ENCODE results near the gene ZBTB11.

- no peak for TF ChIP-seq CTCF (IDR thresholded peaks at IDR 0.05)
- no peak for TF ChIP-seq POLR2A (IDR thresholded peaks at IDR 0.05)
- no peak for TF ChIP-seq POLR2AphosphoS5 (IDR thresholded peaks at IDR 0.05)
These were observed 11.1 kb downstream of the ZBTB11 start for GRCh38 chr3:101665851-101666250.

Data from stomach (tissue), 4 donors.